ENCODE measurements around the gene STH. TPM values are rescaled to one million over a fixed set of nuclear protein-coding genes. Genes with fewer than 3 reads are reported as not detected.

The STH gene
- total RNA-seq, 2 donors from 2014 or later: not detected

- 67 to 75% methylated on average over 6 of the region's 6 CpGs for WGBS, 2 donors
- no peaks in the 10 kb centered on the region for H3K9me3 ChIP-seq
Measured at GRCh38 chr17:45992175-45992574, 6.9 kb upstream of the STH start.

GRCh38 chr17:45992904-45993303, 6.1 kb upstream of the STH start:
- Histone ChIP-seq H3K36me3 (replicated peaks in 1 of 2; ENCODE audit: insufficient read depth in 1 of 2, low read depth in 2 of 2) (no peaks in the 10 kb centered on the region), H3K27me3 (no peaks in the 10 kb centered on the region), H3K27ac (no peak overlapping the region), H3K9me3 (no peaks in the 10 kb centered on the region), H3K4me3 (no peak overlapping the region), H3K4me1 (no peaks in the 10 kb centered on the region)
- TF ChIP-seq CTCF (IDR thresholded peaks at IDR 0.05) (no peak), POLR2A (IDR thresholded peaks at IDR 0.05) (no peak)
- no peak for ATAC-seq
- WGBS, 2 donors: 77 to 79% methylated on average over 10 of the region's 10 CpGs
- no peak for DNase-seq
- intact Hi-C loops (cut with DNase I): no loop called here

More at GRCh38 chr17:45992175-45992574, 6.9 kb upstream of the STH start:
- Histone ChIP-seq H3K4me3 (no peak overlapping the region), H3K4me1 (no peaks in the 10 kb centered on the region), H3K27me3 (no peaks in the 10 kb centered on the region), H3K27ac (no peak overlapping the region), H3K36me3 (replicated peaks in 1 of 2; ENCODE audit: insufficient read depth in 1 of 2, low read depth in 2 of 2) (no peaks in the 10 kb centered on the region)
- TF ChIP-seq CTCF (IDR thresholded peaks at IDR 0.05) (no peak), POLR2A (IDR thresholded peaks at IDR 0.05) (no peak)
- no peak for DNase-seq
- intact Hi-C loops (cut with DNase I): no loop called here
- no peak for ATAC-seq

- DNase-seq (no peak), ATAC-seq (no peak)
- Histone ChIP-seq H3K9me3 (no peaks in the 10 kb centered on the region), H3K4me3 (no peak overlapping the region), H3K27me3 (no peaks in the 10 kb centered on the region), H3K4me1 (no peaks in the 10 kb centered on the region), H3K36me3 (replicated peaks in 1 of 2; ENCODE audit: insufficient read depth in 1 of 2, low read depth in 2 of 2) (no peaks in the 10 kb centered on the region), H3K27ac (no peak overlapping the region)
- no peak for TF ChIP-seq CTCF (IDR thresholded peaks at IDR 0.05)
- no peak for TF ChIP-seq POLR2A (IDR thresholded peaks at IDR 0.05)
- 87 to 91% methylated on average over 15 to 16 of the region's 16 CpGs for WGBS, 2 donors
- intact Hi-C loops (cut with DNase I): no loop called here
Measured at GRCh38 chr17:45993962-45994627, 5.0 kb upstream of the STH start.

- no peak for TF ChIP-seq POLR2A (IDR thresholded peaks at IDR 0.05)
- TF ChIP-seq CTCF (IDR thresholded peaks at IDR 0.05): no peak
- Histone ChIP-seq H3K4me3 (no peak overlapping the region), H3K27me3 (no peaks in the 10 kb centered on the region), H3K27ac (no peak overlapping the region), H3K4me1 (no peaks in the 10 kb centered on the region), H3K36me3 (replicated peaks in 1 of 2; ENCODE audit: insufficient read depth in 1 of 2, low read depth in 2 of 2) (no peaks in the 10 kb centered on the region), H3K9me3 (no peaks in the 10 kb centered on the region)
- DNase-seq: no peak
- WGBS, 2 donors: 96 to 97% methylated on average over 7 to 8 of the region's 8 CpGs
- intact Hi-C loops (cut with DNase I): loop anchor here (5.0 kb wide), 1 partner anchor 222 kb away; no protein-coding TSS in a partner anchor
- ATAC-seq: no peak
Measured at GRCh38 chr17:45994987-45995386, 4.1 kb upstream of the STH start.

Data from body of pancreas (tissue), 4 donors.